AG04450 (cell line): ENCODE data around the gene IFI30. TPM values are rescaled to one million over a fixed set of nuclear protein-coding genes. Genes with fewer than 3 reads are reported as not detected.

Source experiments
- CTCF ChIA-PET: fragments of 300-600, 350-600 bp; formaldehyde crosslinking; extraction: SDS; loops from one replicate; lab custom pipeline; 2022; ENCODE audit warnings: antibody characterized with exemption, inconsistent platforms; lab: Charles Lee
- POLR2A ChIA-PET: fragments of 350-600 bp; formaldehyde crosslinking; extraction: SDS; loops from one replicate; lab custom pipeline; 2021; ENCODE audit warnings: antibody characterized with exemption, inconsistent platforms; lab: Yijun Ruan, JAX
- DNase-seq: peaks from one replicate; pipeline ENCODE4 v3.0.0-alpha.2; 2011; ENCODE audit warnings: low read depth, low spot score
- H3K27ac ChIP-seq: one replicate; pipeline ENCODE4 v1.5.1; 2012; ENCODE audit warnings: low read depth, low read length, control low read depth
- H3K27me3 ChIP-seq: one replicate; pipeline ENCODE4 v1.6.0; 2012; ENCODE audit warnings: low read length; ENCODE audit not compliant: control insufficient read depth, insufficient read depth
- H3K4me3 ChIP-seq: 2 replicates; pipeline ENCODE4 v1.5.1; 2011; ENCODE audit warnings: mild to moderate bottlenecking, low read depth, low read length, control low read depth
- H3K9me3 ChIP-seq: 2 replicates; pipeline ENCODE4 v1.5.1; 2012; ENCODE audit warnings: low read length; ENCODE audit not compliant: control insufficient read depth, insufficient read depth
- CTCF ChIP-seq: IDR thresholded peaks from 2 replicates; pipeline ENCODE4 v1.5.1; 2011; ENCODE audit warnings: low read depth, low read length, control low read depth, inconsistent platforms
- polyA plus RNA-seq: library from polyadenylated mRNA; depleted of rRNA; stranded (reverse); fragments of >200 nt; gene quantifications from 2 replicates; pipeline ENCODE4 v1.2.3, GENCODE V29; 2011

The IFI30 gene
- polyA plus RNA-seq, 1 experiment = 6.9 TPM

GRCh38 chr19:18179957-18180356 lies 6.3 kb downstream of the IFI30 start:
- Histone ChIP-seq H3K4me3 (no peak overlapping the region), H3K9me3 (no peaks in the 10 kb centered on the region), H3K27me3 (peaks cover 12% of the 10 kb centered on the region), H3K27ac (no peak overlapping the region)
- DNase-seq = no peak
- CTCF ChIA-PET = no interaction called here
- POLR2A ChIA-PET = interaction anchor here (1.0 kb wide), 1 partner anchor 13 kb away, joined by 5 read pairs; the partner anchor contains the start of gene MPV17L2
- no peak for TF ChIP-seq CTCF

DNA sequence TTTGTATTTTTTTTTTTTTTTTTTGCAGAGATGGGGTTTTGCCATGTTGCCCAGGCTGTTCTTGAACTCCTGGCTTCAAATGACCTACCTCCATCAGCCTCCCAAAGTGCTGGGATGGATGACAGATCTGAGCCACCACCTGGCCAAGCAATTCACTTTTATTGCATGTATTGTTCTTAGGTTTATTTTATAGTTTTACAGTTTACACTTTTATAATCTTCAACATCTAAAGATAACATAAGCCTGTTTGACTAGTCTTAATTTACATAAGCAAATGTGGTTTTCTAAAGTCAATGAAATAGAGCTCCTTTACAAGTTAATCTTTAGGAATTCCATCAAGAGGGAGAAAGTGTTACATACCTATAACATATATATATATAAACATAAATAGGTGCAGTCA lies 9.9 kb downstream of the IFI30 start:
- no peaks in the 10 kb centered on the region for H3K9me3 ChIP-seq
- ChIA-PET CTCF (interaction anchor here (0.7 to 2.6 kb wide), 9 partner anchors 8 to 112 kb away, joined by 3 to 12 read pairs (median 5); no protein-coding TSS in a partner anchor), POLR2A (no interaction called here)
- no peak for TF ChIP-seq CTCF
- H3K27ac ChIP-seq = no peak overlapping the region
- H3K4me3 ChIP-seq = no peak overlapping the region
- DNase-seq = no peak
- peaks cover 9% of the 10 kb centered on the region for H3K27me3 ChIP-seq

GRCh38 chr19:18185538-18185937 lies 11.9 kb downstream of the IFI30 start:
- Histone ChIP-seq H3K9me3 (no peaks in the 10 kb centered on the region), H3K27me3 (peaks cover 9% of the 10 kb centered on the region), H3K4me3 (no peak overlapping the region), H3K27ac (no peak overlapping the region)
- no peak for TF ChIP-seq CTCF
- no peak for DNase-seq
- ChIA-PET CTCF (interaction anchor here (0.6 to 3.2 kb wide), 3 partner anchors 24 to 130 kb away, joined by 3 to 14 read pairs (median 3); no protein-coding TSS in a partner anchor), POLR2A (no interaction called here)

- ChIA-PET CTCF (no interaction called here), POLR2A (no interaction called here)
- no peak overlapping the region for H3K4me3 ChIP-seq
- DNase-seq = no peak
- no peak overlapping the region for H3K27ac ChIP-seq
- TF ChIP-seq CTCF = no peak
- H3K9me3 ChIP-seq = no peaks in the 10 kb centered on the region; the same call in 1 of the 2 replicates
- H3K27me3 ChIP-seq = no peaks in the 10 kb centered on the region
These were observed 16.7 kb downstream of the IFI30 start for GRCh38 chr19:18190278-18190677.

GRCh38 chr19:18191640-18192062 lies 18.0 kb downstream of the IFI30 start:
- POLR2A ChIA-PET = interaction anchor here (1.8 to 4.5 kb wide), 3 partner anchors 13 to 194 kb away, joined by 3 to 30 read pairs (median 21); partner anchors contain the start of genes GDF15, JUND and RAB3A
- TF ChIP-seq CTCF = no peak
- CTCF ChIA-PET = interaction anchor here (0.5 to 4.1 kb wide), 20 partner anchors 9 to 150 kb away, joined by 3 to 99 read pairs (median 5); partner anchors contain the start of gene RAB3A
- peak overlapping the region; percentile 76 for H3K4me3 ChIP-seq
- peak overlapping the region; percentile 90 for H3K27ac ChIP-seq
- no peak for DNase-seq
- H3K27me3 ChIP-seq = no peaks in the 10 kb centered on the region
- no peaks in the 10 kb centered on the region; the same call in 1 of the 2 replicates for H3K9me3 ChIP-seq
